HPDE6-E6E7 (cell line): ENCODE results near the gene CLN6.
"Not testable (repeated sequence)": the region's sequence is repeated elsewhere in the genome, so short reads cannot be mapped to it uniquely, and the experiment has no call there.

ENCODE experiments used
- DNase-seq: peaks from one replicate; pipeline ENCODE4 v3.0.0; 2011; ENCODE audit warnings: missing footprints; ENCODE audit errors: extremely low spot score

CLN6 gene

DNA sequence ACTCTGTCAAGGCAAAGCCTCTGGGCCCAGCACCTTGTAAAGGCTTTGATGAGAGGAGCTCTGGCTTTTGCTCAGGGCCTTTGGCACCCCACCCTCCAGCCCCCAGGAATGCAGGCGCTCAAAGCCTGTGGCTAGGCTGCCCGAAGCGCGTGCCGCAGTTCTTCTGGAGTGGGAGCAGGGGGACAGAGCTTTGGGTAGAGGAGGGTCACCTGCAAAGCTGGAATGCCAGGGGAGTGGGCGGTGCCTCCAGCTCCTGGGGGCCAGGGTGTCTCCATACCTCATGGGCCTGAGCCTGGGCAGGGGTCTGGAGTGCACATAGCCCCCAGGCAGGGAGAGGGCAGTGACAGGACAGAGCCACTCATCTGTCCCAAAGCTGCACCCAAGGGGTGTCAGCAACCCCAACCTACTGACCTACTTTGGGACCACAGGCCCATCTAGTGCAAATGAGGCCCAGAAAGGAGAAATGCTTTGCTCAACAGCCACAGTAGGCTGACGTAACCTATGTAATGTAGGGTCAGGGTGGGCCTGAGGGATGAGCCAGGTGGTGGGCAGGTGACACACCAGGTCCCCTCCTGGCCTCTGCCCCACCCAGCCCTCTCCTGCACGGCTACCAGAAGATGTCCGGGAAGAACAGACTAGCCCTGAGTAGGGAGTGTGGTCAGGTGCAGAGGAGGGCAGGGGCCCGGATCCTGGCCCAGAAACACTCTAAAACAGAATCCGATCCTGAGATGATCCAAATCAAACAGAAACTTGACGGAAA, 22.2 kb downstream of the CLN6 start:
- DNase-seq, result no peak

DNA sequence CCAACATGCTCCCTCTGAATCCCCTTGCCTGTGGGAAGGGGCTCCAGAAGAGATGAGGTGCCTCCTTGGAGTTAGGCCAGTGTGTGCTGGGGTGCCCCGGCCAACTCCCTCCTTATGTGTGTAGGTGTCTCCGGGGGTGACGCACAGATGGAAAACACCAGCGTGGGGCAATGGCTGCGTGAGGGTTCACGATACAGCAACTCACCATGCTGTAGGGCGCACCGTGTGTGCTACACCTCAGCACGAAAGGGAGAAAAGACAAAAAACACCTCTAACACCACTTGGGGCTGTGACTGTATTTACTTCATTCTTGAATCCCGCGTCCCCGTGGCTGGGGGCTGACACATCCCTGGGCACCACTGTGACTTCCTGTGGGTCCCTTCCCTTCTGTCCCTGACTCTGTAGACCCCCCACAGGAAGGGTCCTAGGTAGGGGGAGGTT, 22.8 kb downstream of the CLN6 start:
- no peak for DNase-seq

DNA sequence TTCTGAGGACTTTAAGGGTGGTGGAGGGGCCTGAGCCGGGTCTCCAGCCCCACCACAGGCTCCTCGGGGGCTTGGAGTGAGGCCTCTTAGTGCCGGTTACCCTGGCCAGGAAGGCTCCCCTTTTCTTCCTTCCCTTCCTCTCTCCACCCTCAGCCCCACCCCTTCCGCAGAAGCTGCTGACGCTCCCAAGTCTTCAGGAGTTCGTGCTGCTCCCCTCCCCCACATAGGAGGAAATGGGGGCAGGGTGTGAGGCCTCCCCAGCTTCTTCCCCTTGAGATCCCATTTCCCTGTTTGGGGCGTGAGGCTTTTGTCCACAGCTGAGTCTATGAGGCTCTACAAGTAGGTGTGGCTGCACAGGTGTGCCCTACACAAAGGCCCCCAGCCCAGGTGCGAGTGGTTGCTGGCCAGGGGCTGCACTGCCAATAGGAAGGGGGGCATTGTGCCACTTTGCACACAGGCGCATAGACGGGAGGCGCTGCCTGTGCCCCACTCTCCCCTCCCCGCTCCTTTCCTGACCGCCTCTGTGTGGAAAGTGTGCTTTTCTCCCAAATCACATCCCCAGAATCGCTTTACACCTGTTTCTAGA, 23.5 kb downstream of the CLN6 start:
- no peak for DNase-seq

DNA sequence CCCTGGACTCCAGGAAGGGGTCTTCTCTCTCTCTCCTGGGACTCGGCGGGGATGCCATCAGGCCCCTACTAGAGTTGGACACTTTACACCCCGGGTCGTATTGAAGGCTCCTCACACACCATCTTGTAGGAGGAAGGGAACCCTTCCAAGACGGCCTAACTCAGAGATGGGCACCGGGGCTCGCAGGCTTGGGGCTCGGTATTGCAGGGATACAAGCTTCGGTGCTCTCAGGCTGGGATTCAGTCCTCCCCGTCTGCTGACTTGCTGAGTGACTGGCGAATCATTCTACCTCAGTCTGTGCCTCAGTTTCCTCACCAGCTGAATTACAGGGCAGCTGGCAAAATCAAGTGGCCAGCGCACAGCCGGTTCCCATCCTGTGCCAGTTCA, 24.0 kb downstream of the CLN6 start:
- DNase-seq, result no peak

DNA sequence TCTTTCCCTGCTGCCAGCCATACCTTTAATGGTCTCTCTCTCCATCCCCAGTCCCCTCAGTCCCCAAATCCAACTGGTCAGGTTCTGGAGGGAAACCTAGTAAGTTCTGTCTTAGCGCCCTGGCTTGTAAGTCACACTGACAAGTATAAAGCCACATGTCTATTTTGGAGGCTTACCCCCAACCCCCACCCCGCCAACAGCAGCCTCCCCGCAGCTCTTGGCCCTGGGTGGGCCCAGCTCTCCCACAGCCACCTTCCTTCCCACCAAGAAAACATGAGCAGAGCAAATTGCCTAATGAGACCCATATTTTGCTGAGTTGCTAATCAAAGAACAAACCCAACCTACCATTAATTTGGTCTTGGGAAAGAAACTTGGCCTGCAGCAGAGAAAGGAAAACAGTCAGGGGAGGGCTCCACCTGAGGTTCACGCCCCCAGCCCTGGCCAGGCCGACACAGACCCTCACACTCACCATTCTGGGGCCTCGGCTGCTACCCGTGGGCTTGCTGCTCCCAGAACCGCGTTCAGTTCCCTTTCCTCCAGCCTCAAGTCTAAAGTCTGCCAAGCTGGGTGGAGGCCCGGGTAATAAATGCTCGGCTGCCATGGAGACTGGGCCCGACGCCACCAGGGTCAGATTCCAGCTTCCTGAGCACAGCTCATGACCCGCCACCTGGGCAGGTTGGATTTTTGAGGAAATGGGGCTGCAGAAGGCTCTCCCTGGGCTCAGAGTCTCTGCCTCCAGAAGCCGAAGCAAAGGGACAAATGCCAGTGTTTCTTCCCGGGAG, 24.6 kb downstream of the CLN6 start, which contains the start of gene CALML4:
Gene CALML4, minus strand, starts transcription at position 557 of the 782 bp plus-strand sequence. Its CDS starts 85 bp downstream, at position 472.
- no peak for DNase-seq

DNA sequence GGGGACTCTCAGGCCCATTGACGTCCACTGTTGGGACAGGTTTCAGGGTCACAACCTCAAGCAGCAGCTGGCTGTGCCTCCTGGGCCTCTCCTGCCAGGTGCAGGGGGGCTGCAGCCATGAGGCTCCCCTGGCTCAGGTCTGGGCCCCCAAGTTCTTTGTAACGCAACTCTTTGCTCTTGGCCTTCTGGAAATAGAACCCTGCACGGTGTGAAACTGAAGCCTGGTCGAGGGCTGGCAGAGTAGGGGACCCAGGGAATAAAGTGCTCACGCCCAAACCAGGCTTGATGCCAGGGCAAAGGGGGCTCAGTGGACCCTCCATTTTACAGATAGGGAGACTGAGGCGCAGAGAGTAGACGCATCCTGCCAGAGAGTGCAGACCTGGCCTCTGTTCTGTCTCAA, 25.2 kb downstream of the CLN6 start:
- DNase-seq, result no peak

DNA sequence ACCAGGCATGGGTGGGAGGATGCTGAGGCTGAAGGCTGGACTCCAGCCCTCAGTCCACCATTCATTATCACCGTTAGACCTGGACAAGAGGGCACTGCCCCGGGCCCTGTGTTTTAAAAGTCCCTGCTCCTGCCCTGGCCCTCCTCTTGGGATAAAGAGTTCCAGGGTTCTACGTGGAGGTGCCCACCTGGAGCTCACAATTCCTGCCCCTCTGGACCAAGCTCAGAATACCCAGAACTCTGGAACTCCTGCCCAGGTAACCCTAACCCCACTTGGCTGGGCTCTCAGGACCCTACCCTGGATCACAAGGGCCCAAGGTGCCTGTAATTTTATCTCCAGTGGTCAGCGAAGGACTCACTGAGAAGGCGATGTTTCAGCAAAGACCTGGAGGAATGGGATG, 25.6 kb downstream of the CLN6 start:
- no peak for DNase-seq

DNA sequence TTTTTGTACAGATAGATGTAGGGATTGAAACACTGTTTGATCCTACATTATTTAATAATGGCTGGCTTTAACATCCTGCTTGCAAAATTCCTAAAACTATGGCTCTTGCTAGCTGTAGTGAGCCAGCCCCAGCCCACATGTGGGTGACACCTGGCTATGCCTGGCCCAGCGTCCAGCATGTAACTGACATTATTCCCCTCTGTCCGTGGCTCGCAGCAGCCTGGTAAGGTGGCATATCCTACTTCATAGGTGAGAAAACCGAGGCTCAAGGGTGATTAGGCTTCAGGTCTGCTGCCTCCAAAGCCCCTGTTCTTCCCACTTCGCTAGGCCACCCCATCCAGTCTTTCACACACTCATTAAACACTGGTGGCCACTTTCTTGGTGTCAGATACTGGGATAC, 26.0 kb downstream of the CLN6 start:
- DNase-seq, result no peak

DNA sequence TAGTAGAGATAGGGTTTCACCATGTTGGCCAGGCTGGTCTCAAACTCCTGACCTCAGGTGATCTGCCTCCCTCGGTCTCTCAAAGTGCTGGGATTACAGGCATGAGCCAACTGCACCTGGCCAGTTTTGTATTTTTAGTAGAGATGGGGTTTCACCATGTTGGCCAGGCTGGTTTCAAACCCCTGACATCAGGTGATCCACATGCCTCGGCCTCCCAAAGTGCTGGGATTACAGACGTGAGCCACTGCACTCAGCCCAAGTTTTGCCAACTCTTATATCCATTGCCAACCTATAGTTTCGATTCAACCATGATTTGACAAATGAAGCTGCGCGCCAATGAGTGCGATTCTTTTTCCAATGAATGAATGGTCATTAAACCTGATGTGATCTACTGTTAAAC, 26.5 kb downstream of the CLN6 start:
- DNase-seq, result not testable (repeated sequence)

DNA sequence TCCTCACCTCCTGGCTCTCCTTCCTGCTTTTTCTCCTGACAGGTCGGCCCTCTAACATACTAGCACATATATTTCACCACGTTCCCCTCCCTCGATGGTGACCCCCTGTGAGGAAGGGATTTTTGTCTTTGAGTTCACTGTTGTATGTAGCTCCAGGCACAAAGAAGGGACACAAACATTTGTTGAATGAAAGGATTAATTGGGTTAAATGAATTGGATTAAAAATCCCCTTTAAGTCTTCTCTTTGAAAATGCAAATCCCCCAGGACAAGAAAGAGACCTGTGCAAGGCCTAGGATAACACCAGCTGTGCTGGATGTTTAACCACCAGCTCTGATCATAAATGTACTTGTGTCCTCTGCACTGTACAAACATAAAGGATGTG, 27.7 kb downstream of the CLN6 start:
- DNase-seq, result no peak

DNA sequence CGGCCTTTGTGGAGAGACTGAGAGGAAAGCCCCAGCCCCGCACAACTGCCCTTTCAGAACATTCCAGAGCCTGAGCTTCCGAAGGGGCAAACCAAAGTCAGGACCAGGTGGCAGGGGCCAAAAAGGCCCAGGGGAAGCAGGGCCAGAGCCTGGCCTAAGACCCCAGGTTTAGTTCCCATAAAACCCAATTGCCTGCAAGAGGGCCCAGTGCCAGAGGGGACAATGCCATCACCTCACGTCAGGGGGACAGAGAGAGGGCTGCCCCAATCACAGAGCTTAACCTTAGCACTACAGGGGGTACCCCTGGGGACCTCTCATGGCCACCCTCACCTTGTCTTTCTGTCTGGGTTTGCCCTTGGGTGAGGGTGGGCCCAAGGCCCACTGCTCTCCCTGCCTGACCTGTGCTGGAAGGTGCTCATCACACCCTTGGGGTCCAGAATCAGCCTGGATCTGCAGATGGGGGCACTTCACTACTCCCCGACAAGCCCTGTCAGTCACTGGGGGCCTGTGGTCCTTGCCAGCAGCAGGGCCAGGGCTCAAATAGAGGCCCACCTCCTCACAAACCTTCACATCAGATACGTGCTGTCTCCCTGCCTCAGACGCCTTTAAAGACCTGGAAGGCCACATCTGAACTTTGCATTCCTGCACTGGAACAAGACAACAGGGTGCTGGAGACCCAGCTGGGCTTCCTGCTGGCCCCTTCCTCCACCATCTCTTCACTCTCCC, 28.2 kb downstream of the CLN6 start:
- DNase-seq, result no peak

DNA sequence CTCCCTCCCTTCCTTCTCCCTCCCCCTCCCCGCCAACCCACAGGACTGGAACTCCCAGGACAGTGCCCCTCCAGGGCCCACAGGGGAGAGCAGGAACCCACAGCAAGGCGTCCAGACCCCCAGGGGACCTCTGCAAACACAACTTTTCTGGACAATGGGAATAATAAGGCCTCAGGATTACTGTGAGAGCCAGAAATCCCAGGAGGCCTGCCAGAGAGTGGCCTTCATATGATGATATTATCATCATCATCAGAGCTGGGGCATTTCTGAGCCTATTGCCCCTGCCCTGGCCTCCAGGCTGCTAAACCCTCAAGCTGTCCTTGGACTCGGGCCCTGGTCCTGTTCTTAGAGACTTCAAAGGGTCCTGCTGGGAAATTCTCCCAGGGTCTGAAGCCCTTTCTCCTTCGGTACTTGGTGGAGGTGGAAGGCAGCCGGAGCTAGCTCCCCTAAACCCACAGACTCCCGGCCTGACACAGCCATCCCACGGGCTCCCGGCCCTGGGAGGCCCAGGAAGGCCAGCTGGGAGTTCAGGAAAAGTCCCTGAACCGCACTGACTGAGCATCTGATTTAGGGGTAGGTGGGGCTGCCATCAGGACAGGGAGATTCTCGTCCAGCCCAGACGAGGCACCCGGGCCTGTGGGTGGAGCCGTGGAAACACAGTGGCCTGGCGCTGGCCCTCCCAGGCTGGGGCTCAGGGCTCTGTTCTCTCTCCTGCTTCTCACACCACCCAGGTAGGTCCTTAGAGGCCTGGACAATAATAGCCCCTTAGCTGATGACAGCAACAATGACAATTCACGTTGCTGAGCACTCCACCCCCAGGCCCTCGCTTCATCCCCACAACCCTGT, 29.3 kb downstream of the CLN6 start:
- no peak for DNase-seq

DNA sequence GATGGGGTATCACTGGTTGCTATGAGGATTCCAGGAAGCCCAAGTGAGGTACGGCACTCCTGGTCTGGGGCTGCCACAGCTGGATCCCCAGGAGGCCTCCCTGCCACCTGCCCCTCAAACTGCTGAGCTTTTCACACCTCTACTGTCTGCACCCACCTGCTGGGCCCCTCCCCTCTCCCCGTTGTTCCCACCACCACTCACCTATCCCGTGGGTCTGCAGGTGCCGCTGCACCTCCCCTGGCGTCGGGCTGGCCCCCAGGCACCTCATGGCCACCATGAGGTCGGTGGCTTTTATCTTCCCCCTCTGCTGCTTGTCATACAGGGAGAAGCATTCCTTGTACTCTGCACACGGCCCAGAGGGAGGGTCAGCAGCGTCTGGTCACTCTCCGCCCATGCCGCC, 30.2 kb downstream of the CLN6 start:
- no peak for DNase-seq

DNA sequence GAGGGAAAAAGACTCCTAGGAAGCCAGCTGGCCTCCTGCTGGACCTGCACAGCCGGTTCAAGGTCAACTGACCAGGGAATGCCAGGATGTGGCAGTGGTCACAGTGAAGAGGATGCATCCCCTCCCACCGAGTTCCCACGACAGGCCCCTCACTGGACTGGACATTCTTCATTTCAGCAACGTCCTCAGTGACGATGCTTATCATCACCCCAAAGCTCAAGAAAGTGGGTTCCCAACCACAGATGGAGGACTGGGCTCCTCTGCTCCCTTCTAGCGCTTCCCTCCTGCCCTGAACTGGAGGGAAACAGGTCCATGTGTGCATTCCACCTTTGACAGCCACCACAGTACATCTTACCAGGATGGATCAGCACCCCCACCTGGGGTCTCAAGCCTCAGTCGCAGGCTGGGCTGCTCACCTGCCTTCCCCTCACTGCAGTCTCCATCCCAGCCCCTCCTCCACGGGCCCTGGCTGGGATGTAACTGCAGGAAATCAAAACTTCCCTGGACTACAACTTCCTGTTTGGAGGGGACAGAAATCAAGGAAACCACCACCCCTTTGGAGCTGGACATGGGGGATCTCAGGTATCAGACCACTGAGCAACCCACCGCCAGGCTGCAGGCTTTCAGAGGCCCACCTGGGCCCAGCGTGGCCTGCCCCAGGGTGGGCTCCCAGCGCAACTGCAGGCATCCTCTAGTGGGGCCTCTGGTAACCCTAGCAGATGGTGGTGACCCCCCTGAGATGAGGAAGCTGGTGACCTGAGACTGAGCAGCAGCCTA, 31.7 kb downstream of the CLN6 start:
- DNase-seq, result no peak

DNA sequence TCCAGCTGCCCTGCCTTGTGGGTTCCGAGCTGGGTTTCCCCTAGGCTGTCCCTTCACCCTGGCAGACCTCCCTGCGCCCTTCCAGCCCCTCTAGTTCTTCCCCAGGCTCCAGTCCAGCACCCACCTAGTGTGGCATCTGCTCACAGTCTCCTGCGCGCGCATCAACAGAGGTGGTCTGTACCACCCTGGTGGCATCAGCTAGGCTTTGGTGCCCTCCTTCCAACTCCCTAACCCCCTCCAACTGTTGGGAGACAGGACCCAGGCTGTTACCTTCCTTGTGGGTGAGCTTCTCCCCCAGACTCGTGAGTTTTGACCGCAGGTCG, 32.4 kb downstream of the CLN6 start:
- DNase-seq, result no peak

DNA sequence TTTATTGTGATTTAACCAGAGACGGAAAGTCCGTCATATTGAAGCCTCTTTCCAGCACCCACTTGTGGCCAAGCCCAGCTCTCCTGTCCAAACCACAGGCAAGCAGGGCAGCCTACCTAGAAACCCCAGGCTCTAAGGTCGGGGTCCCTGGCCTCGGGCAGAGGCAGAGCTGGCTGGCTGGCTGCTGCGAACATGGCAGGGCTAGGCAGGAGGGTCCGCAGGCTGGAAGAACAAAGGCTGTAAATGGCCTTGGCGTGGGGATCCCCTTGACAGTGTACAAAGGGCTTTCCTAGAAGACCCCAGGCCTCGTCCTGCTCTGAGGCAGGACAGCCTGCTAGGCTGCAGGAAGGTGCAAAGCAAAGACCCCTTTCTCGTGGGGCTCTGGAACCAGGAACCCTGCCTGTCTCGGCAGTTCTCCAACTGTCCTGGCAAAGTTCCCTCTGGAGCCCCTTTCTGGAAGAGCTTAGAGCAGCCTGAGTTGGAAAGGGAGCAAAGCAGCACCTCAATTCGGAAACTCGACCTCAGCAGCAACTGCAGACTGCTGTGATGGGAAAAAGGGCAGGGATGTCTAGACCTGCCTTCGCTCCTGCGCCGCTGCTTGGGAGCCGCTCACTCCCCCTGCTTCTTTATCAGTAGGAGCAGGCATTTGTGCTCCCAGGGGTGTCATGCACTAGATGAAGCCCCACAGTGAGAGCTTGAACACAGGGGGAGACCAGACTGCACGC, 32.9 kb downstream of the CLN6 start:
- DNase-seq, result no peak

DNA sequence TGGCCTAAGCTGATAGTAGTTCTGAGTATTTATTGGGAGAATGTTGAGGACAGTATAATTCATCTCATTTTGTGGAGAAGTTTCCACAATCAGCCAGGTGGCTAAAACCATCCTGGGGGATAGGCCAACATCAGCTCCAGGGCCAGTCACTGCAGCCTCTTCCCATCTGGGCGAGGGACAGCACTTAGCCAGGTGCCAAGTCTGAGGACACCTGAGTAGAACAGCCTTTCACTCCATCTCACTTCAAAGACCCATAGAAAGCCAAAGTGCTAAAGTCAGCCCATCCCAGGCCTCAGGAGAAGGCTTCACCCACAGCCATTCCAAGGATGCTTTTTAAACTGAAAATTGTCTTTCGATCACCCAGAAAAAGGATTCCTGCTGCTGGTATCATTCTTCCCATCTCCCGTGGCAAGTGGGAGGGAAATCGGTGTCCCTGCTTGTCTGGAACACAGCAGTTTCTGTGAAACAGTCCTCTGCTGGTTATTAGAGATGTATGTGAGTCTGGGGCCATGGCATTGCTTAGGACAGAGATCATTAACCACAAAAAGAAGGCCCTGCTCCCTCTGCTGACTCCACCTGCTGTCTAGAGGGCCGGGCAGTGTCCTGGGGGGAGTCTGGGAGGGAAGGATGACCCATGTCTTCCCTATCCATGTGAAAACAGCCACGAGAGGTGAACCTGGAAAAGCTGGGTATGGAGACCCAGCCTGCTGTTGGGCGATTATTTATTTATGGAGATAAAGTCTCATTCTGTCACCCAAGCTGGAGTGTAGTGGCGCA, 34.0 kb downstream of the CLN6 start:
- DNase-seq, result no peak

DNA sequence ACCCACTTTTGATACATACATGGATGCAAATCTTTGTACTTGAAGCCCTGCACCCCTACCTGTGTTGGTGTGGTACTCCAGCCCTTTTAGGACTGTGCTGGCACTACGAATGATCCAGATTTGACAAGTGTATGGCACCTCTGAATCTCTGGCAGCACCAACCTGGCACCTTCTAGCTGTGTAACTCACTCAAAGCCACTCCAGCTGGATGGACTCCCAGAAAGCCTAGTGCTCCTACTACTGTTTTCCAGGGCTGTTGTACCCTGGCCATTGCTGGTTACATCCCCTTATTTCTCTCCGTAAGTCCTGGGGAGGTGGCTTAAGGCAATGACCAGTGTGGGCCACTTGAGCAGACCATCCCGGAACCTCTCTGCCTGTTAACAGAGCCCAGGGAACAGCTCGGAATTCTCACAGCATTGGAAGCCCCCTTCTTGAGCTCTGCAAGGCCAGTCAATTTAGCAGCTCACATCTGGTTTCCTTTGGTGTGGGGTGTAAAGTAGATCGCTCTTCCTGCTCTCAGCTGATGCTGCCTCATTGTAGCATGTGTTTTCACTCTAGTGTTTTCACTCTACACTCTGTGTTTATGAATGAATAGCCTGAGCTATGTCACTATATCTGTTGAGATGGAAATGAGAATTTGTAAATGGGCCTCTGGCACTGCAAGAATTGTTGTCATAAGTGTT, 36.6 kb downstream of the CLN6 start:
- DNase-seq, result no peak

DNA sequence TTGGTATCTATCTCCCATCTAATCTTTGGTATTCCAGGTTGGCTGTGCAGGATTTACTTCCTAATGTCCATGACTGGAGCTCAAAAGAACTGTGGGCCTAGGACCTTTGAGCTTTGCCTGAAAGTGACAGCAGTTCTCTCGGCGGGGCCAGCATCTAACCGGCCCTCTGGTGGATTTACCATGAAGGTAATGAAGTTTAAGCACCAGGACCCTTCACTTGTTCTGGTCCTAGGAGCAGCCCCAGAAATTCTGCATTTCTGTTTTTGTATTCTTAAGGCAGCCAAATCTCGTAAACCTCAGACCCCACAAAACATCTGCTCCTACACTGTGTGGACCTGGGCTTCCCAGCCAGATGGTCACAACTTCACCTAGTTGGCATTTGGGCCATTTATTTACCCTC, 37.4 kb downstream of the CLN6 start:
- DNase-seq, result no peak
